HG03457 (cell line): ENCODE data around the gene DTL.

Experiments used
- ATAC-seq: cut with Tn5 transposase; IDR thresholded peaks from one replicate; pipeline ENCODE4 v1.9.1; 2021; ENCODE audit warnings: moderate number of reproducible peaks; ENCODE audit not compliant: unreplicated experiment

The DTL gene

GRCh38 chr1:212034516-212035122 lies 929 bp upstream of the DTL start:
- peak; percentile 16 for ATAC-seq

DNA sequence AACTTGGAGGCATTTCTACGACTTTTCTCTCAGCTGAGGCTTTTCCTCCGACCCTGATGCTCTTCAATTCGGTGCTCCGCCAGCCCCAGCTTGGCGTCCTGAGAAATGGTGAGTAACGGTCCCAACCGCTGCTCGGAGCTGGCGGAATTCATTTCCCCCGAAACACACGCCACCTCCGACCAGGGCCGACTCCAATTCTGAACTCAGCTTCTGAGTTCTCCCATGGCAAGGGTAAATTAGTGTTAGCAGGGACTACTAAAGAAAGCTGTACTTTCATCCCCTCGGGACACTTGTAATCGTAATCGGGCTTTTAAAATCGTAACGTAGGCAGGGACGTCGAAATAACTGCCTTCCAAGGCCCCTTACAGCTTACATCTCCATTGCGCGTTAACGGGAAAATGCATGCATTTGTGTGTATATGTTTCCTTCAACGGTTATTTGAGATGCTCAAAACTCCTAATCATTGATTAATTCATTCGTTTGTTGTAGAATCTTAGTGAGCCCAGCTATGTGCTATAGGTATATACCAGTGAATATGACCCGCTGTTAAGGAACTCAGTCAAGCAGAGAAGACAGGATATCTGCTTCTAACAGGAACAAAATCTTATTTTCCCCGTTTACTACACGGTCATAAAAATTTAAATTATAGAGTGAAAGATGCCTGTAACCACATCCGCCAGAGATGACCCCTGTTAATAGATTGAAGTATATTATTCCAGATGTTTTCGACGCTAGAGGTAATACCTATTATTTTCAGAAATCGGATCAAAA lies 472 bp downstream of the DTL start:
- ATAC-seq: peak; percentile 10

DNA sequence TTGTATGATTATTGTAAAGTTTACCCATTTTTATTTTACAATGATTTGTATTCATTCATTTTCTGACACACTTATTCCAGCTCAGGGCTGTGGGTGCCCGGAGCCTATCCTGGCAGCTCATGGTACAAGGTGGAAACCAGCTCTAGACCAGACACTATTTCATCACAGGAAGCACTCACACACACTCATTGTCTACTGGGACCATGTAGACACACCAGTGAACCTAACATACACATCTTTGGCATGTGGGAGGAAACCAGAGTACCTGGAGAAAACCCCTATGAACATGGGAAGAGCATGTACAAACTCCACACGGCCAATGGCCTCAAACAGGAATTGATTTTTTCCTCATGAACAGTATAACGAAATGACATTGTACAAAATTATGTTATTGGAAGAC lies 2.4 kb downstream of the DTL start:
- no peak for ATAC-seq

DNA sequence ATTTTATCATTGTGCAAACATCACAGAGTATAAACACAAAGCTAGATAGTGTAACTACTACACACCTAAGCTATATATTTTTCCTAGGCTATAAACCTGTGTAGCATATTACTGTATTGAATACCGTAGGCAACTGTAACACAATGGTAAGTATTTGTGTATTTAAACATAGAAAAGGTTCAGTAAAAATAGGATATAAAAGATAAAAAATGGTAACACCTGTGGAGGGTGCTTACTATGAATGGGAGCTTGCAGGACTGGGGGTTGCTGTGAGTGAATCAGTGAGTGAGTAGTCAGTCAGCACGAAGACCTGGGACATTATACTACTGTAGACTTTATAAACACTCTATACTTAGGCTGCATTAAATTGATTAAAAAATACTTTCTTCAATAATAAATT lies 4.1 kb downstream of the DTL start:
- no peak for ATAC-seq

DNA sequence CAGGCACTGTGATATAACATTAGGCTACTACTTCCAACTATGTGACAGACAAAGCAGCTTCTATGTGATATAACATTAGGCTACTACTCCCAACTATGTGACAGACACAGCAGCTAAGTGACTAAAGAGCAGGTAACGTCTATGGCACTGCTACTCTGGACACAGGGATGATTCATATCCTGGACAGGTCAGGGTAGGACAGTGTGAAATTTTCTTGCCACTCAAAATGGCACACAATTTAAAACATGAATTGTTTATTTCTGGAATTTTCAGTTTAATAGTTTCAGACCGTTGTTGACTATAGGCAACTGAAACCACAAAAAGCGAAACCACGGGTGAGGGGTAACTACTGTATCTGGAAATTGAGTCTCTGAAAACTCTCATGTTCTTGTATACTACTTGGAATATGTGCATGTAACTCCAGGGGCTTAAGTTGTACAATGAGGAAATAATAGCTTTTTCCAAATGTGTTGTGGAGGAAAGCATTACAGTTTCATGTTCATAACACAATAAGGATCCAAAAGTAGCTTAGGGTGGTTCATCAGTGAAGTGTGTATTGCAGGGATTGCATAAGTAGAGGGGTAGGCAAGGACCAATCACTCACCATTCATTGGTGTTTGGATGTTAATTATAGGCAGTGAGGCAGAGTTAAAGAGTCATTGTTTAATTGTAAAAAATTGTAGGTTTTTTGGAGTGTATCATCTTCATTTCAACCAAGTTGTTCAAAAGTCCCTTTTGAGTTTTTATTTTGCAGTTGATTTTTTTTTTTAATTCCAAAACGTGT lies 5.3 kb downstream of the DTL start:
- no peak for ATAC-seq

GRCh38 chr1:212042436-212042835 lies 6.9 kb downstream of the DTL start:
- ATAC-seq: no peak

DNA sequence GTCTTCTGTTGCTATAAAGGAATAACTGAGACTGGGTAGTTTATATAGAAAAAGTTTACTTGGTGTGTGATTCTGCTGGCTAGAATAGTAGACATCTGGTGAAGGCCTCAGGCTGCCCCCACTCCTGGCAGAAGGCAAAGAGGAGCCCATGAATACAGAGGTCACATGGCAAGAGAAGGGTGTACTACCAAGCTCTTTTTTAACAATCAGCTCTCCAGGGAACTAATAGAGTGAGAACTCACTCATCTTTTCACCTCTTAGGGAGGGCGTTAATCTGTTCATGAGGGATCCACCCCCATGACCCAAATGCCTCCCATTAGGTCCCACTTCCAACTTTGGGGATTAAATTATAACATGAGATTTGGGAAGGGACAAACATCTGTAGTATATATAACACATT lies 9.3 kb downstream of the DTL start:
- no peak for ATAC-seq

DNA sequence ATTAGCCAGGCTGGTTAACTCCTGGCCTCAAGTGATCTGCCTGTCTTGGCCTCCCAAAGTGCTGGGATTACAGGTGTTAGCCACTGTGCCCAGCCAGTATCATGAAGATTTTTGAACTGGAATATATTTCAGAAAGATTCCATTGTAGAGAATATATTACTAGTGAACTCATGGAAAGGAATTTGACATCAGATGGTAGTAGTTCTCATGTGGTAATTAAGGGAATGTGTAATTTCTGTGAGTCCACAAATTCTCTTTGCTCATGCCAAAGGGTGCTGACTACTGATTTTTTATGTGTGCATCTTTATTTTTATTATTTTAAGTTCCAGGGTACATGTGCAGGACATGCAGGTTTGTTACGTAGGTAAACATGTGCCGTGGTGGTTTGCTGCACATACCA lies 10.4 kb downstream of the DTL start:
- no peak for ATAC-seq

GRCh38 chr1:212053993-212054392 lies 18.4 kb downstream of the DTL start:
- ATAC-seq: no peak

GRCh38 chr1:212055333-212055732 lies 19.8 kb downstream of the DTL start:
- ATAC-seq: no peak

- no peak for ATAC-seq
These were observed 25.3 kb downstream of the DTL start for GRCh38 chr1:212060632-212061472.

- ATAC-seq: no peak
These were observed 27.4 kb downstream of the DTL start for GRCh38 chr1:212062832-212063438.

DNA sequence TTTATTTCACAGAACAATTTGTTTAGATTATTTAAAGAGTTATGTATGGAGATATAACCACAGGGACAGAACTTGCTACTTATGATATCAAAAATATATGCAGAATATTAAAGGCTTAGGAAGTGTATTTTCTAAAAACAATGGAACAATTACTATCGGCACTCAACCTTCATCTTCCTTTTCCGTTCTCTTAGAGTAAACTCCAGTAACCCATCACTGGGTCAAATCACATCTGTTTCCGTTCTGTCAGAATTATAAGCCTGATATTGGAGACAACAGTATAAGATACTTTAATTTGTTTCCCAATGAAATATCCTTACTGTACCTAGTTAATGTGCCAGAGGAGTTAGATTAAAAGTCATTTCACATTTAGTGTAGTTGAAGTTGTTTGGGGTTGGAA lies 32.2 kb downstream of the DTL start:
- no peak for ATAC-seq

DNA sequence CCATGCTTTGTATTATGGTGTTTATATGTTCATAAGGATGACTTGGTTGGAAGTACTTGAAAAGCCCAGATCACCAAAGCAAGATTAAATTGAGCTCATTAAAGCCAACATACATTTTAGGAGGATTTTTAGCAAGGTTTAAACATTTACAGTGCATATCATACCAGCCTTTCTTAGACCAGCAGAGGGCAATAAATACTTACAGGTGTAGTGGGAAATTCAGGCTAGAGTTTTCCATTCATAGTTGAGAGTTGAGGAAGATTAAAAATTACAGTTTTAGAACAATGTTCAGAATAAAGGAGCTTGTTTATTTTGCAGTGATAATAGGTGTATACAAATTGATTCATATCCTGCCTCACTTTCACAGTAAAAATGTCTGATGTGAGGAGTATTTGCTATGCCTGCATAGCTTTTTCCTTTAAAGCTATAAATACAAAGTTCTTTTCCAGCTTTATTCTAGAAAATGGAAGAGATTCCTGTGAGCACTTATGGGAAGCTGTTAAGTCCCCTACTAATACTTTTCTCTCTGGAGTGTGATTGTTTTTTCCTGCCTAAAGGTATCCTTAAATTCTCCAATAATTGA lies 35.3 kb downstream of the DTL start:
- no peak for ATAC-seq

DNA sequence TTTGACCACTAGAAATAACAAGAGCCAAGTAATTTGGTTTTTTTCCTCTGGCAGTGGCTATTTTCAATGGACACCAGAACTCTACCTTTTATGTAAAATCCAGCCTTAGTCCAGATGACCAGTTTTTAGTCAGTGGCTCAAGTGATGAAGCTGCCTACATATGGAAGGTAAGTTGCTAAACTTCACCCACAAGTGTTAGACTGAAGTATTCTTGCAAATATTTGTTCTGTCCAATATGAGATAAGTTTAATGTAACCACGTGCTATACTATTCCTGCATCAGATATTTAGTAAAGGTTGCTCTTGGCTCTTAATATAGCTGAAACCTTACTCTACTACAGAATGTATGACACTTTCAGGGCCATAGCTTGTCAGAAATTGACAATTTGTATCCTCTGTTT lies 36.5 kb downstream of the DTL start:
- no peak for ATAC-seq

DNA sequence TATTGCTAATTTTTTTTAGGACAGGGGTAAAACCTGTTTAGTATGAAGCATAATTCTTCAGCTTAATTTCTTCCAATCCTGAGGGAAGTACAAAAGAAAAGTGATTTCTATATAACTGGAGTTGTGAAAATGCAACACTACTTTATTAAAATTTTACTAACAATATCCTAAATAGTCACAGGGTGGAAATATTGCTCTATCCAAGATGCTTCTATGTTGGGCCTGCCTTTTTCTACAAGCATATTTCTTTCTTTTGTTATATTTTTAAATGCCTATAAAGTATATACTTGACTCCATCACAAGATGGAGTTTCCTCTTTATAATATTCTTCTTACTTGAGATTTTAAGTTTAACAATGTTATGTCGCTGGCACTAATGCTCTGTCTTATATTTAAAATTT lies 37.9 kb downstream of the DTL start:
- ATAC-seq: no peak

GRCh38 chr1:212074313-212074712 lies 38.8 kb downstream of the DTL start:
- ATAC-seq: no peak

- no peak for ATAC-seq
These were observed 39.3 kb downstream of the DTL start for GRCh38 chr1:212074856-212075255.

GRCh38 chr1:212077028-212077427 lies 41.5 kb downstream of the DTL start:
- no peak for ATAC-seq

DNA sequence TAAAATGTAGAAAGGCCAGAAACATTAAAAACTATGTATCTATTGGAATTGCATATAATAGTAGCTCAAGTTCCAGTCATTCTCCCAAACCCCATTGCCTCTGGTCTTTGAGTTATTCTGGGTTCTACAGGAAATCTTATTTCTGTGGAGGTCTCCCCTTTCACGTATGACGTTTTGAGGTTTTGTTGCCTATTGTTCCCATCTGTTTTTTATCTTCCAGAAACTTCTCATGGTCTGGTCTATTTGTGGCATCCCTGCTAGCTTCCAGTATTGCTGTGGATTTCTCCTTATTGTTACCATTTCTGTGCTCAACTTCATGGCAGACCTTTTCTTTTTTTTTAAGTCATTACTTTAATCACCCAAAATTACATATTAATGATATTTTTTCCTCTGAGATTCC lies 43.3 kb downstream of the DTL start:
- no peak for ATAC-seq
